Measurements from ENCODE around the gene SERPINB6. TPM values are rescaled to one million over a fixed set of nuclear protein-coding genes. Genes with fewer than 3 reads are reported as not detected.

Gene SERPINB6
- total and polyA plus RNA-seq, 7 experiments from 2014 or later = 19.7 to 94.2 (median 56.6) TPM

GRCh38 chr6:2970753-2971419, 481 bp downstream of the SERPINB6 start:
- ATAC-seq (peak; percentile 82), DNase-seq (peak; percentile 16 to 64 (median 33))
- intact Hi-C loops (cut with micrococcal nuclease) = loop anchor here (1.0 to 2.0 kb wide), 6 partner anchors 14 to 39 kb away; no protein-coding TSS in a partner anchor
- Mint-ChIP-seq H3K27me3 (peaks cover 0 to 62% (median 0%) of the 10 kb centered on the region in 5 donors), H3K4me1 (peaks cover 14 to 69% (median 55%) of the 10 kb centered on the region in 7 donors), H3K36me3 (peaks cover 0 to 3% (median 0%) of the 10 kb centered on the region in 5 donors), H3K4me3 (peak overlapping the region; percentile 83 to 94 (median 91)), H3K27ac (peak overlapping the region; percentile 48 to 94 (median 90)), H3K9me3 (peaks cover 0 to 7% (median 0%) of the 10 kb centered on the region in 11 donors)
- Histone ChIP-seq H3K4me3 (ENCODE audit: low read length) (peak overlapping the region; percentile 66), H3K4me1 (ENCODE audit: control insufficient read depth in 2 of 2, insufficient read depth in 2 of 2, low read length in 2 of 2) (peaks cover 7 to 15% of the 10 kb centered on the region in 2 donors), H3K27me3 (ENCODE audit: control insufficient read depth in 2 of 2, insufficient read depth in 2 of 2, low read length in 2 of 2) (no peaks in the 10 kb centered on the region), H3K36me3 (ENCODE audit: control insufficient read depth in 2 of 3, insufficient read depth in 3 of 3, low read length in 3 of 3) (no peaks in the 10 kb centered on the region), H3K27ac (ENCODE audit: low read depth, low read length) (peak overlapping the region; percentile 72), H3K9me3 (ENCODE audit: control insufficient read depth in 2 of 3, low read length in 3 of 3) (no peaks in the 10 kb centered on the region)
- POLR2A ChIA-PET = interaction anchor here (1.0 to 2.0 kb wide), 8 partner anchors 10 to 129 kb away, joined by 3 to 33 read pairs (median 6); partner anchors contain the start of gene SERPINB9
- CTCF ChIA-PET = interaction anchor here (0.8 kb wide), 1 partner anchor 38 kb away, joined by 3 read pairs; no protein-coding TSS in a partner anchor

- H3K27me3 ChIP-seq (ENCODE audit: control insufficient read depth in 2 of 2, insufficient read depth in 2 of 2, low read length in 2 of 2) = no peaks in the 10 kb centered on the region
- H3K27ac ChIP-seq (ENCODE audit: low read depth, low read length) = peak overlapping the region; percentile 72
- no peaks in the 10 kb centered on the region for H3K9me3 ChIP-seq (ENCODE audit: control insufficient read depth in 2 of 3, low read length in 3 of 3)
- peak overlapping the region; percentile 83 to 94 (median 90) for H3K4me3 Mint-ChIP-seq
- POLR2A ChIA-PET = interaction anchor here (1.0 kb wide), 1 partner anchor 30 kb away, joined by 3 read pairs; no protein-coding TSS in a partner anchor
- peaks cover 14 to 75% (median 57%) of the 10 kb centered on the region in 7 donors for H3K4me1 Mint-ChIP-seq
- CTCF ChIA-PET = no interaction called here
- DNase-seq (no peak), ATAC-seq (no peak)
- peak overlapping the region; percentile 31 to 94 (median 90) for H3K27ac Mint-ChIP-seq
- H3K36me3 ChIP-seq (ENCODE audit: control insufficient read depth in 2 of 3, insufficient read depth in 3 of 3, low read length in 3 of 3) = no peaks in the 10 kb centered on the region
- H3K9me3 Mint-ChIP-seq = peaks cover 0 to 7% (median 0%) of the 10 kb centered on the region in 11 donors
- H3K27me3 Mint-ChIP-seq = peaks cover 0 to 60% (median 0%) of the 10 kb centered on the region in 5 donors
- intact Hi-C loops (cut with micrococcal nuclease) = loop anchor here (2.0 kb wide), 3 partner anchors 13 to 29 kb away; no protein-coding TSS in a partner anchor
- peaks cover 7 to 12% of the 10 kb centered on the region in 2 donors for H3K4me1 ChIP-seq (ENCODE audit: control insufficient read depth in 2 of 2, insufficient read depth in 2 of 2, low read length in 2 of 2)
- H3K36me3 Mint-ChIP-seq = peaks cover 0 to 3% (median 0%) of the 10 kb centered on the region in 5 donors
- peak overlapping the region; percentile 66 for H3K4me3 ChIP-seq (ENCODE audit: low read length)
Observed at GRCh38 chr6:2970034-2970685, 1.2 kb downstream of the SERPINB6 start.

GRCh38 chr6:2969549-2969948, 1.8 kb downstream of the SERPINB6 start:
- H3K4me3 Mint-ChIP-seq = peak overlapping the region; percentile 30 to 91 (median 60)
- H3K27me3 Mint-ChIP-seq = peaks cover 0 to 57% (median 0%) of the 10 kb centered on the region in 5 donors
- no peaks in the 10 kb centered on the region for H3K27me3 ChIP-seq (ENCODE audit: control insufficient read depth in 2 of 2, insufficient read depth in 2 of 2, low read length in 2 of 2)
- no peak overlapping the region for H3K4me3 ChIP-seq (ENCODE audit: low read length)
- no peak overlapping the region for H3K27ac ChIP-seq (ENCODE audit: low read depth, low read length)
- H3K4me1 ChIP-seq (ENCODE audit: control insufficient read depth in 2 of 2, insufficient read depth in 2 of 2, low read length in 2 of 2) = peaks cover 7 to 12% of the 10 kb centered on the region in 2 donors
- intact Hi-C loops (cut with micrococcal nuclease) = no loop called here
- no peaks in the 10 kb centered on the region for H3K36me3 ChIP-seq (ENCODE audit: control insufficient read depth in 2 of 3, insufficient read depth in 3 of 3, low read length in 3 of 3)
- no peaks in the 10 kb centered on the region for H3K9me3 ChIP-seq (ENCODE audit: control insufficient read depth in 2 of 3, low read length in 3 of 3)
- ATAC-seq (no peak), DNase-seq (no peak)
- H3K36me3 Mint-ChIP-seq = peaks cover 0 to 3% (median 0%) of the 10 kb centered on the region in 5 donors
- peaks cover 14 to 79% (median 57%) of the 10 kb centered on the region in 7 donors for H3K4me1 Mint-ChIP-seq
- H3K9me3 Mint-ChIP-seq = peaks cover 0 to 7% (median 0%) of the 10 kb centered on the region in 11 donors
- ChIA-PET CTCF (no interaction called here), POLR2A (interaction anchor here (1.0 kb wide), 1 partner anchor 26 kb away, joined by 3 read pairs; no protein-coding TSS in a partner anchor)
- peak overlapping the region in 7 of 9 donors; percentile 38 to 90 (median 75) for H3K27ac Mint-ChIP-seq

GRCh38 chr6:2968600-2969135, 2.7 kb downstream of the SERPINB6 start:
- peaks cover 0 to 7% (median 0%) of the 10 kb centered on the region in 11 donors for H3K9me3 Mint-ChIP-seq
- CTCF ChIA-PET = no interaction called here
- peak overlapping the region in 3 of 10 donors; percentile 6 to 47 (median 12) for H3K4me3 Mint-ChIP-seq
- H3K27me3 Mint-ChIP-seq = peaks cover 0 to 50% (median 0%) of the 10 kb centered on the region in 5 donors
- H3K36me3 Mint-ChIP-seq = peaks cover 0 to 3% (median under 1%) of the 10 kb centered on the region in 5 donors
- ATAC-seq (no peak), DNase-seq (no peak)
- Histone ChIP-seq H3K36me3 (ENCODE audit: control insufficient read depth in 2 of 3, insufficient read depth in 3 of 3, low read length in 3 of 3) (no peaks in the 10 kb centered on the region), H3K27ac (ENCODE audit: low read depth, low read length) (no peak overlapping the region), H3K4me3 (ENCODE audit: low read length) (no peak overlapping the region), H3K9me3 (ENCODE audit: control insufficient read depth in 2 of 3, low read length in 3 of 3) (no peaks in the 10 kb centered on the region), H3K27me3 (ENCODE audit: control insufficient read depth in 2 of 2, insufficient read depth in 2 of 2, low read length in 2 of 2) (no peaks in the 10 kb centered on the region), H3K4me1 (ENCODE audit: control insufficient read depth in 2 of 2, insufficient read depth in 2 of 2, low read length in 2 of 2) (peaks cover 7 to 11% of the 10 kb centered on the region in 2 donors)
- intact Hi-C loops (cut with micrococcal nuclease) = no loop called here
- peaks cover 14 to 80% (median 59%) of the 10 kb centered on the region in 7 donors for H3K4me1 Mint-ChIP-seq
- POLR2A ChIA-PET = interaction anchor here (1.0 kb wide), 2 partner anchors 10 to 25 kb away, joined by 3 read pairs; no protein-coding TSS in a partner anchor
- peak overlapping the region in 7 of 9 donors; percentile 5 to 81 (median 42) for H3K27ac Mint-ChIP-seq

GRCh38 chr6:2967936-2968335, 3.4 kb downstream of the SERPINB6 start:
- Histone ChIP-seq H3K27me3 (ENCODE audit: control insufficient read depth in 2 of 2, insufficient read depth in 2 of 2, low read length in 2 of 2) (no peaks in the 10 kb centered on the region), H3K9me3 (ENCODE audit: control insufficient read depth in 2 of 3, low read length in 3 of 3) (no peaks in the 10 kb centered on the region), H3K36me3 (ENCODE audit: control insufficient read depth in 2 of 3, insufficient read depth in 3 of 3, low read length in 3 of 3) (no peaks in the 10 kb centered on the region), H3K4me1 (ENCODE audit: control insufficient read depth in 2 of 2, insufficient read depth in 2 of 2, low read length in 2 of 2) (peaks cover 7 to 8% of the 10 kb centered on the region in 2 donors), H3K4me3 (ENCODE audit: low read length) (no peak overlapping the region), H3K27ac (ENCODE audit: low read depth, low read length) (no peak overlapping the region)
- ChIA-PET CTCF (no interaction called here), POLR2A (interaction anchor here (2.2 kb wide), 1 partner anchor 25 kb away, joined by 9 read pairs; no protein-coding TSS in a partner anchor)
- Mint-ChIP-seq H3K27me3 (peaks cover 0 to 44% (median 0%) of the 10 kb centered on the region in 5 donors), H3K4me3 (peak overlapping the region in 1 of 10 donors; percentile 22), H3K4me1 (peaks cover 14 to 83% (median 59%) of the 10 kb centered on the region in 7 donors), H3K27ac (peak overlapping the region in 5 of 9 donors; percentile 14 to 81 (median 51)), H3K9me3 (peaks cover 0 to 4% (median 0%) of the 10 kb centered on the region in 11 donors), H3K36me3 (peaks cover 0 to 3% (median 0%) of the 10 kb centered on the region in 5 donors)
- ATAC-seq (no peak), DNase-seq (no peak)
- intact Hi-C loops (cut with micrococcal nuclease) = no loop called here

GRCh38 chr6:2966347-2966746, 5.0 kb downstream of the SERPINB6 start:
- Mint-ChIP-seq H3K9me3 (no peaks in the 10 kb centered on the region), H3K4me1 (peaks cover 10 to 80% (median 59%) of the 10 kb centered on the region in 7 donors), H3K4me3 (no peak overlapping the region), H3K27ac (peak overlapping the region in 6 of 9 donors; percentile 9 to 81 (median 62)), H3K36me3 (peaks cover 0 to 3% (median 0%) of the 10 kb centered on the region in 5 donors), H3K27me3 (peaks cover 0 to 37% (median 0%) of the 10 kb centered on the region in 5 donors)
- H3K27me3 ChIP-seq (ENCODE audit: control insufficient read depth in 2 of 2, insufficient read depth in 2 of 2, low read length in 2 of 2) = no peaks in the 10 kb centered on the region
- no peak overlapping the region for H3K4me3 ChIP-seq (ENCODE audit: low read length)
- no peaks in the 10 kb centered on the region for H3K9me3 ChIP-seq (ENCODE audit: control insufficient read depth in 2 of 3, low read length in 3 of 3)
- H3K4me1 ChIP-seq (ENCODE audit: control insufficient read depth in 2 of 2, insufficient read depth in 2 of 2, low read length in 2 of 2) = peaks cover 0 to 3% of the 10 kb centered on the region in 2 donors
- no peaks in the 10 kb centered on the region for H3K36me3 ChIP-seq (ENCODE audit: control insufficient read depth in 2 of 3, insufficient read depth in 3 of 3, low read length in 3 of 3)
- no peak overlapping the region for H3K27ac ChIP-seq (ENCODE audit: low read depth, low read length)
- ATAC-seq (no peak), DNase-seq (no peak)
- intact Hi-C loops (cut with micrococcal nuclease) = no loop called here
- ChIA-PET CTCF (no interaction called here), POLR2A (interaction anchor here (0.6 to 2.2 kb wide), 9 partner anchors 9 to 125 kb away, joined by 3 to 16 read pairs (median 3); partner anchors contain the start of gene SERPINB1)

All from naive thymus-derived CD4-positive, alpha-beta T cell (primary cell).